Measurements from ENCODE around the gene COPS3. TPM values are rescaled to one million over a fixed set of nuclear protein-coding genes. Genes with fewer than 3 reads are reported as not detected.
A peak's percentile ranks its signal among the peaks of the same experiment; 100 is the strongest.

The COPS3 gene
- total RNA-seq, 4 donors from 2014 or later = 21.4 to 36.3 (median 29.4) TPM

- H3K36me3 ChIP-seq = no peaks in the 10 kb centered on the region
- H3K4me3 ChIP-seq = no peak overlapping the region
- H3K27me3 ChIP-seq = no peaks in the 10 kb centered on the region
- H3K9me3 ChIP-seq = no peaks in the 10 kb centered on the region
- TF ChIP-seq CTCF (IDR thresholded peaks at IDR 0.05) (no peak), POLR2A (IDR thresholded peaks at IDR 0.05) (no peak)
- H3K4me1 ChIP-seq = peaks cover 0 to 6% (median 3%) of the 10 kb centered on the region in 4 donors
- DNase-seq = no peak
- no peak overlapping the region for H3K27ac ChIP-seq
These were observed 17.1 kb upstream of the COPS3 start for GRCh38 chr17:17298108-17298507.

GRCh38 chr17:17297217-17297616 lies 16.2 kb upstream of the COPS3 start:
- Histone ChIP-seq H3K27me3 (no peaks in the 10 kb centered on the region), H3K27ac (no peak overlapping the region), H3K4me3 (no peak overlapping the region), H3K9me3 (no peaks in the 10 kb centered on the region), H3K4me1 (peaks cover 0 to 6% (median 3%) of the 10 kb centered on the region in 4 donors), H3K36me3 (no peaks in the 10 kb centered on the region)
- no peak for TF ChIP-seq CTCF (IDR thresholded peaks at IDR 0.05)
- no peak for TF ChIP-seq POLR2A (IDR thresholded peaks at IDR 0.05)
- no peak for DNase-seq

- no peak for DNase-seq
- no peaks in the 10 kb centered on the region for H3K9me3 ChIP-seq
- no peak overlapping the region for H3K4me3 ChIP-seq
- TF ChIP-seq CTCF (IDR thresholded peaks at IDR 0.05) (no peak), POLR2A (IDR thresholded peaks at IDR 0.05) (no peak)
- no peaks in the 10 kb centered on the region for H3K27me3 ChIP-seq
- no peaks in the 10 kb centered on the region for H3K4me1 ChIP-seq
- H3K27ac ChIP-seq = no peak overlapping the region
- no peaks in the 10 kb centered on the region for H3K36me3 ChIP-seq
These were observed 14.1 kb upstream of the COPS3 start for GRCh38 chr17:17295141-17295540.

GRCh38 chr17:17289701-17290100 lies 8.7 kb upstream of the COPS3 start:
- H3K4me3 ChIP-seq = no peak overlapping the region
- DNase-seq = peak in 1 of 3 donors; percentile 1

GRCh38 chr17:17289086-17289485 lies 8.0 kb upstream of the COPS3 start:
- no peaks in the 10 kb centered on the region for H3K4me1 ChIP-seq
- H3K36me3 ChIP-seq = no peaks in the 10 kb centered on the region
- H3K27me3 ChIP-seq = no peaks in the 10 kb centered on the region
- H3K4me3 ChIP-seq = no peak overlapping the region
- TF ChIP-seq CTCF (IDR thresholded peaks at IDR 0.05) (no peak), POLR2A (IDR thresholded peaks at IDR 0.05) (no peak)
- H3K9me3 ChIP-seq = no peaks in the 10 kb centered on the region
- DNase-seq = no peak
- no peak overlapping the region for H3K27ac ChIP-seq

More at GRCh38 chr17:17289701-17290100, 8.7 kb upstream of the COPS3 start:
- H3K36me3 ChIP-seq = no peaks in the 10 kb centered on the region
- no peak for TF ChIP-seq CTCF (IDR thresholded peaks at IDR 0.05)
- no peak for TF ChIP-seq POLR2A (IDR thresholded peaks at IDR 0.05)
- H3K9me3 ChIP-seq = no peaks in the 10 kb centered on the region
- no peak overlapping the region for H3K27ac ChIP-seq
- no peaks in the 10 kb centered on the region for H3K27me3 ChIP-seq
- H3K4me1 ChIP-seq = no peaks in the 10 kb centered on the region

- Histone ChIP-seq H3K27me3 (no peaks in the 10 kb centered on the region), H3K9me3 (no peaks in the 10 kb centered on the region), H3K4me1 (no peaks in the 10 kb centered on the region), H3K27ac (no peak overlapping the region), H3K4me3 (no peak overlapping the region), H3K36me3 (no peaks in the 10 kb centered on the region)
- peak in 1 of 3 donors; percentile 11 for DNase-seq
- no peak for TF ChIP-seq POLR2A (IDR thresholded peaks at IDR 0.05)
- TF ChIP-seq CTCF (IDR thresholded peaks at IDR 0.05) = no peak
These were observed 4.9 kb upstream of the COPS3 start for GRCh38 chr17:17285951-17286350.

Data from Peyer's patch (tissue), 4 donors.